IMR-90 (cell line): ENCODE measurements around the gene LHFPL5. TPM values are rescaled to one million over a fixed set of nuclear protein-coding genes. Genes with fewer than 3 reads are reported as not detected.

ENCODE experiments used
- ATAC-seq: fragments of 200-7000 bp; cut with Tn5 transposase; 2 replicates; pipeline ENCODE4 v1.9.1; 2020; ENCODE audit warnings: low read depth, mild to moderate bottlenecking, moderate library complexity
- BruUV-seq: library from RNA; stranded (reverse); fragments of 400-500 nt; replicated peaks from 2 replicates; lab custom pipeline; 2021; lab: Mats Ljungman, UMichigan
- CTCF ChIA-PET: fragments of 300-600 bp; formaldehyde crosslinking; extraction: SDS; loops from one replicate; lab custom pipeline; 2021; ENCODE audit warnings: antibody characterized with exemption; lab: Yijun Ruan, JAX
- POLR2A ChIA-PET: fragments of 300-600 bp; sonication (Branson Sonifier 250); formaldehyde crosslinking; loops from one replicate; lab custom pipeline; 2022; ENCODE audit warnings: antibody characterized with exemption; ENCODE audit not compliant: unreplicated experiment; lab: Charles Lee
- DNase-seq: peaks from one replicate; pipeline ENCODE4 v3.0.0; 2013
- H2AFZ ChIP-seq: replicated peaks from 2 replicates; pipeline ENCODE3; 2013; ENCODE audit warnings: low read length, mild to moderate bottlenecking; ENCODE audit not compliant: poor library complexity
- H2AK5ac ChIP-seq: 2 replicates; pipeline ENCODE4 v1.6.1; 2013; ENCODE audit warnings: low read depth, low read length, inconsistent platforms
- H2AK9ac ChIP-seq: replicated peaks from 2 replicates; pipeline ENCODE3; 2013; ENCODE audit warnings: mild to moderate bottlenecking, low read depth, low read length, moderate library complexity; ENCODE audit not compliant: poor library complexity
- H2BK120ac ChIP-seq: 2 replicates; pipeline ENCODE4 v1.6.1; 2013; ENCODE audit warnings: low read depth, low read length, inconsistent platforms
- H2BK15ac ChIP-seq: 3 replicates; pipeline ENCODE4 v1.6.1; 2013; ENCODE audit warnings: low read depth, low read length, inconsistent platforms
- H2BK20ac ChIP-seq: 2 replicates; pipeline ENCODE4 v1.6.1; 2013; ENCODE audit warnings: low read depth, mild to moderate bottlenecking, inconsistent platforms, low read length, moderate library complexity
- H2BK5ac ChIP-seq: 2 replicates; pipeline ENCODE4 v1.6.1; 2013; ENCODE audit warnings: mild to moderate bottlenecking, low read depth, low read length, inconsistent platforms; ENCODE audit not compliant: poor library complexity, severe bottlenecking
- H3K14ac ChIP-seq: replicated peaks from 2 replicates; pipeline ENCODE4 v1.6.1; 2013; ENCODE audit warnings: low read depth, low read length, inconsistent platforms
- H3K18ac ChIP-seq: 2 replicates; pipeline ENCODE4 v1.6.1; 2013; ENCODE audit warnings: low read depth, low read length, control low read depth
- H3K23ac ChIP-seq: 2 replicates; pipeline ENCODE4 v1.6.1; 2013; ENCODE audit warnings: low read depth, low read length, inconsistent platforms
- H3K27ac ChIP-seq: 2 replicates; pipeline ENCODE4 v1.5.1; 2013; ENCODE audit warnings: mild to moderate bottlenecking, control low read depth, low read length; ENCODE audit not compliant: insufficient read depth
- H3K27me3 ChIP-seq: 2 replicates; pipeline ENCODE4 v1.6.1; 2013; ENCODE audit warnings: low read length; ENCODE audit not compliant: control insufficient read depth, insufficient read depth
- H3K36me3 ChIP-seq: 2 replicates; pipeline ENCODE4 v1.6.1; 2013; ENCODE audit warnings: low read length, mixed read lengths; ENCODE audit not compliant: control insufficient read depth, insufficient read depth
- H3K4ac ChIP-seq: 2 replicates; pipeline ENCODE4 v1.6.1; 2013; ENCODE audit warnings: low read depth, low read length, inconsistent platforms
- H3K4me1 ChIP-seq: 2 replicates; pipeline ENCODE4 v1.6.1; 2013; ENCODE audit warnings: low read length, mixed read lengths; ENCODE audit not compliant: control insufficient read depth, insufficient read depth
- H3K4me2 ChIP-seq: 2 replicates; pipeline ENCODE4 v1.6.1; 2013; ENCODE audit warnings: low read depth, mild to moderate bottlenecking, control low read depth, low read length, moderate library complexity
- H3K4me3 ChIP-seq: 2 replicates; pipeline ENCODE4 v1.5.1; 2013; ENCODE audit warnings: low read depth, mild to moderate bottlenecking, control low read depth, low read length, moderate library complexity; ENCODE audit not compliant: insufficient read depth
- H3K56ac ChIP-seq: 2 replicates; pipeline ENCODE4 v1.6.1; 2013; ENCODE audit warnings: low read length, inconsistent platforms; ENCODE audit not compliant: insufficient read depth; ENCODE audit errors: extremely low read depth
- H3K79me1 ChIP-seq, 2 experiments: 2 replicates each; pipeline ENCODE4 v1.6.1; 2013; ENCODE audit warnings: low read length in 2 of 2, inconsistent platforms in 1 of 2, low read depth in 1 of 2
- H3K9ac ChIP-seq: 2 replicates; pipeline ENCODE4 v1.6.1; 2013; ENCODE audit warnings: low read depth, low read length, control low read depth
- H3K9me1 ChIP-seq: 2 replicates; pipeline ENCODE4 v1.6.1; 2013; ENCODE audit warnings: low read length, inconsistent platforms; ENCODE audit not compliant: insufficient read depth
- H3K9me3 ChIP-seq: 2 replicates; pipeline ENCODE4 v1.6.1; 2013; ENCODE audit warnings: low read length; ENCODE audit not compliant: control insufficient read depth, insufficient read depth
- H4K20me1 ChIP-seq: 2 replicates; pipeline ENCODE4 v1.6.1; 2013; ENCODE audit warnings: low read length, inconsistent platforms; ENCODE audit not compliant: insufficient read depth
- H4K5ac ChIP-seq: 2 replicates; pipeline ENCODE4 v1.6.1; 2013; ENCODE audit warnings: mild to moderate bottlenecking, low read depth, low read length, control low read depth
- H4K8ac ChIP-seq, 2 experiments: 2 replicates each; pipeline ENCODE4 v1.6.1; 2013; ENCODE audit warnings: low read depth in 2 of 2, low read length in 2 of 2, control low read depth in 1 of 2, inconsistent platforms in 1 of 2
- H4K91ac ChIP-seq: 2 replicates; pipeline ENCODE4 v1.6.1; 2013; ENCODE audit warnings: low read depth, low read length, inconsistent platforms; ENCODE audit not compliant: insufficient read depth
- BHLHE40 ChIP-seq: fragments of 150-350 bp; IDR thresholded peaks from 2 replicates; pipeline ENCODE4 v1.6.1; 2016; ENCODE audit warnings: mild to moderate bottlenecking, low read depth, low read length
- CEBPB ChIP-seq: IDR thresholded peaks from 2 replicates; pipeline ENCODE4 v1.6.1; 2012; ENCODE audit warnings: low read depth, low read length, improper control_type of control experiment
- CHD1 ChIP-seq: IDR thresholded peaks from 2 replicates; pipeline ENCODE4 v1.6.1; 2012; ENCODE audit warnings: low read depth, low read length, improper control_type of control experiment
- ELK1 ChIP-seq: fragments of 150-350 bp; IDR thresholded peaks from 2 replicates; pipeline ENCODE4 v1.6.1; 2016; ENCODE audit warnings: low read depth, mild to moderate bottlenecking, low read length, moderate library complexity, borderline replicate concordance
- FOS ChIP-seq: fragments of 150-350 bp; IDR thresholded peaks from 2 replicates; pipeline ENCODE4 v1.6.1; 2016; ENCODE audit warnings: low read depth, low read length
- MAFK ChIP-seq: IDR thresholded peaks from 2 replicates; pipeline ENCODE4 v1.6.1; 2012; ENCODE audit warnings: low read depth, low read length, improper control_type of control experiment
- MXI1 ChIP-seq: IDR thresholded peaks from 2 replicates; pipeline ENCODE4 v1.6.1; 2012; ENCODE audit warnings: low read depth, mild to moderate bottlenecking, low read length, moderate library complexity, borderline replicate concordance
- POLR2A ChIP-seq: IDR thresholded peaks from 2 replicates; pipeline ENCODE4 v1.6.1; 2012; ENCODE audit warnings: mild to moderate bottlenecking, low read depth, low read length
- RAD21 ChIP-seq: IDR thresholded peaks from 2 replicates; pipeline ENCODE4 v1.6.1; 2012; ENCODE audit warnings: low read length, improper control_type of control experiment
- RFX5 ChIP-seq: IDR thresholded peaks from 2 replicates; pipeline ENCODE4 v1.8.0; 2012; ENCODE audit warnings: low read depth, mild to moderate bottlenecking, low read length, moderate library complexity
- SMC3 ChIP-seq: fragments of 150-350 bp; IDR thresholded peaks from 2 replicates; pipeline ENCODE4 v1.6.1; 2016; ENCODE audit warnings: low read depth, mild to moderate bottlenecking, antibody characterized with exemption, low read length, moderate library complexity
- USF2 ChIP-seq: fragments of 150-350 bp; IDR thresholded peaks from 2 replicates; pipeline ENCODE4 v1.6.1; 2017; ENCODE audit warnings: mild to moderate bottlenecking, antibody characterized with exemption, low read length, low read depth
- WGBS, 2 experiments: methylation state at CpG; one replicate each; pipeline versions ENCODE4 v1.1.5 to v1.1.7; 2013; ENCODE audit warnings: missing lambda C conversion rate in 2 of 2; ENCODE audit not compliant: insufficient read length in 1 of 2; ENCODE audit errors: extremely low coverage in 2 of 2; 5-methylcytosine and 5-hydroxymethylcytosine counted together
- dilution Hi-C: fragments of 300-500 bp; cut with HindIII; formaldehyde crosslinking; loops from one replicate; pipeline ENCODE4 v1.14.3; 2018; ENCODE audit warnings: low sequenced_read_pairs; ENCODE audit not compliant: unreplicated experiment
- in situ Hi-C: fragments of 300-500 bp; cut with MboI; formaldehyde crosslinking; loops from 3 replicates; pipeline ENCODE4 v1.14.3; 2019; ENCODE audit warnings: low sequenced_read_pairs, inconsistent platforms, mixed read lengths
- intact Hi-C: fragments of 100-400 bp; cut with micrococcal nuclease; formaldehyde crosslinking; loops from 2 replicates; pipeline ENCODE4 v1.10.0; 2022
- polyA plus RNA-seq, 3 experiments: library from polyadenylated mRNA; depleted of rRNA; stranded (reverse); fragments of >200 nt; gene quantifications; 2 replicates each; pipeline ENCODE4 v1.2.3, GENCODE V29; 2012; ENCODE audit warnings: low replicate concordance in 1 of 3
- total RNA-seq: library from RNA; depleted of rRNA; stranded (reverse); fragments of >200 nt; gene quantifications from 2 replicates; pipeline ENCODE4 v1.2.3, GENCODE V29; 2012

Gene LHFPL5
- total and polyA plus RNA-seq, 2 of the 4 experiments (the other 2 are of a cell fraction) = not detected

GRCh38 chr6:35784200-35784599 is 21.0 kb upstream of the LHFPL5 start:
- POLR2A ChIA-PET = no interaction called here
- Histone ChIP-seq H3K9ac (no peak overlapping the region), H2BK20ac (no peak overlapping the region), H2BK15ac (no peak overlapping the region), H3K27me3 (peaks cover 50% of the 10 kb centered on the region), H3K4me1 (no peaks in the 10 kb centered on the region), H2AK5ac (no peak overlapping the region), H4K8ac (no peak overlapping the region), H3K9me1 (no peaks in the 10 kb centered on the region; the same call in 1 of the 2 replicates), H4K5ac (no peak overlapping the region), H2BK5ac (no peak overlapping the region), H3K4me2 (no peak overlapping the region), H3K23ac (no peak overlapping the region), H3K4ac (no peak overlapping the region), H2AFZ (no peak overlapping the region), H3K14ac (no peak overlapping the region), H4K20me1 (no peaks in the 10 kb centered on the region), H3K4me3 (no peak overlapping the region), H4K91ac (no peak overlapping the region), H2BK120ac (no peak overlapping the region), H3K79me1 (no peaks in the 10 kb centered on the region), H3K9me3 (peaks cover 2% of the 10 kb centered on the region; the same call in 1 of the 2 replicates), H3K56ac (no peak overlapping the region), H2AK9ac (no peak overlapping the region), H3K27ac (no peak overlapping the region), H3K36me3 (no peaks in the 10 kb centered on the region), H3K18ac (no peak overlapping the region)
- ATAC-seq = no peak
- DNase-seq = no peak
- CTCF ChIA-PET = no interaction called here
- in situ Hi-C loops (no loop called here), intact Hi-C loops (no loop called here), dilution Hi-C loops (no loop called here)
- TF ChIP-seq MAFK (no peak), RAD21 (no peak), CHD1 (no peak), USF2 (no peak), RFX5 (no peak), POLR2A (no peak), SMC3 (no peak), MXI1 (no peak), ELK1 (no peak), CEBPB (no peak), FOS (no peak), BHLHE40 (no peak)
- no TSS peak for BruUV-seq
- WGBS, 2 experiments = no CpG with 5 or more reads among the region's 2 CpGs
